Measurements from ENCODE around the gene C20orf202. TPM values are rescaled to one million over a fixed set of nuclear protein-coding genes. Genes with fewer than 3 reads are reported as not detected.

The C20orf202 gene
- total RNA-seq, 2 donors from 2014 or later: not detected

DNA sequence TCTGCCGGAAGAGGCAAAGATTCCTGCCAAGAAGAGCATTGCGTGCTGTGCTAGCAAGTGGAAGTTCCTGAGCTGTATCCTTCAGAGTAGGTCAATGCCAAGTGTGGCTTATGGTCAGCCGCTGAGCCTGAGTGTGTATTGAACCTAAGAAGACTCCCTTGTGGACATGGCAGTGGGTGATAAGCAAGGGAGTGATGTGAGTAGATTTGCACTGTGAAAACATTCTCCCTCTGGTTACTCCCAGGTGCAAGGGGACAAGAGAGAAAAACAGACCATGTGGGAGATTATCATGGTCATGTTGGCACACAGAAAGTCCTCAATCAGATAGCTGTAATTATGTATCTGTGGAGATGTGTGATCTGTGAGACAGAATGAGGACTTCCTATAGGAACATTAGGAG lies 12.4 kb upstream of the C20orf202 start:
- H3K4me3 ChIP-seq (ENCODE audit: low read length): no peak overlapping the region
- no peak overlapping the region for H3K27ac ChIP-seq (ENCODE audit: low read depth, low read length)
- peaks cover 5% of the 10 kb centered on the region for H3K4me1 ChIP-seq (ENCODE audit: control insufficient read depth, insufficient read depth, low read length)
- no peaks in the 10 kb centered on the region for H3K9me3 ChIP-seq (ENCODE audit: control insufficient read depth, low read length)
- Mint-ChIP-seq H3K36me3 (ENCODE audit: low read depth) (no peaks in the 10 kb centered on the region), H3K27ac (no peak overlapping the region), H3K27me3 (ENCODE audit: insufficient read depth) (peaks cover 34% of the 10 kb centered on the region), H3K9me3 (no peaks in the 10 kb centered on the region), H3K4me1 (no peaks in the 10 kb centered on the region), H3K4me3 (no peak overlapping the region)
- peaks cover 28% of the 10 kb centered on the region for H3K27me3 ChIP-seq (ENCODE audit: control insufficient read depth, insufficient read depth, low read length, poor library complexity, severe bottlenecking)
- TF ChIP-seq CTCF (conservative IDR thresholded peaks at IDR 0.05): no peak
- no peaks in the 10 kb centered on the region for H3K36me3 ChIP-seq (ENCODE audit: control insufficient read depth, insufficient read depth, low read length)
- 85 to 94% methylated on average over 2 to 3 of the region's 3 CpGs for WGBS, 2 experiments (ENCODE audit: insufficient coverage in 1 of 2, insufficient read length in 1 of 2)
- DNase-seq: no peak
- H3K9ac ChIP-seq (ENCODE audit: extremely low read depth, low read length, poor library complexity, severe bottlenecking): no peak overlapping the region

DNA sequence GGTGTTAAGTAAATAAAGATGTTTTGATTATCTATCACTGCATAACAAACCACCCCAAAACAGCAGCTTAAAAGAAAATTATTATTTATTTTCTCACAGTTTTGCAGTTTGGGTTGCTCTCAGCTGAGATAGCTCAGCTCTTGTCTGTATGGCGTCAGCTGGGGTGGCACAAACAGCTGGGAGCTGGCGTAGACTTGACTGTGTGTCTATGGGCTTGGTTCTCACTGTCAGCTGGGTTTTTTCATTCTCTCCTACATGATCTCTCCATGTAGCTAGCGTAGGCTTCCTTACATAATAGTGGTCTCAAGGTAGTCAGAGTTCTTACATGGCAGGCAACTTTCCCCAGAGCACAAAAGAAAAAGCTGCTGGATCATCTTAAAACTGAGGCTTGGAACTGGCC lies 12.0 kb upstream of the C20orf202 start:
- DNase-seq: no peak
- Mint-ChIP-seq H3K36me3 (ENCODE audit: low read depth) (no peaks in the 10 kb centered on the region), H3K4me1 (no peaks in the 10 kb centered on the region), H3K27ac (no peak overlapping the region), H3K9me3 (no peaks in the 10 kb centered on the region), H3K27me3 (ENCODE audit: insufficient read depth) (peaks cover 34% of the 10 kb centered on the region), H3K4me3 (no peak overlapping the region)
- 88 to 92% methylated on average over 1 to 3 of the region's 3 CpGs for WGBS, 2 experiments (ENCODE audit: insufficient coverage in 1 of 2, insufficient read length in 1 of 2)
- no peak overlapping the region for H3K4me3 ChIP-seq (ENCODE audit: low read length)
- no peak overlapping the region for H3K9ac ChIP-seq (ENCODE audit: extremely low read depth, low read length, poor library complexity, severe bottlenecking)
- no peaks in the 10 kb centered on the region for H3K36me3 ChIP-seq (ENCODE audit: control insufficient read depth, insufficient read depth, low read length)
- no peaks in the 10 kb centered on the region for H3K9me3 ChIP-seq (ENCODE audit: control insufficient read depth, low read length)
- no peak for TF ChIP-seq CTCF (conservative IDR thresholded peaks at IDR 0.05)
- no peak overlapping the region for H3K27ac ChIP-seq (ENCODE audit: low read depth, low read length)
- peaks cover 5% of the 10 kb centered on the region for H3K4me1 ChIP-seq (ENCODE audit: control insufficient read depth, insufficient read depth, low read length)
- H3K27me3 ChIP-seq (ENCODE audit: control insufficient read depth, insufficient read depth, low read length, poor library complexity, severe bottlenecking): peaks cover 23% of the 10 kb centered on the region

GRCh38 chr20:1195226-1195625 lies 8.0 kb upstream of the C20orf202 start:
- H3K9ac ChIP-seq (ENCODE audit: extremely low read depth, low read length, poor library complexity, severe bottlenecking): no peak overlapping the region
- H3K36me3 ChIP-seq (ENCODE audit: control insufficient read depth, insufficient read depth, low read length): no peaks in the 10 kb centered on the region
- H3K9me3 Mint-ChIP-seq: no peaks in the 10 kb centered on the region
- H3K9me3 ChIP-seq (ENCODE audit: control insufficient read depth, low read length): no peaks in the 10 kb centered on the region
- no peak overlapping the region for H3K4me3 Mint-ChIP-seq
- H3K27me3 ChIP-seq (ENCODE audit: control insufficient read depth, insufficient read depth, low read length, poor library complexity, severe bottlenecking): peaks cover 20% of the 10 kb centered on the region
- WGBS, 2 experiments (ENCODE audit: insufficient coverage in 1 of 2, insufficient read length in 1 of 2): 90% methylated on average over 1 of the region's 1 CpG; no CpG with 5 or more reads in 1 of the 2 experiments
- peaks cover 42% of the 10 kb centered on the region for H3K27me3 Mint-ChIP-seq (ENCODE audit: insufficient read depth)
- no peak for DNase-seq
- no peaks in the 10 kb centered on the region for H3K4me1 Mint-ChIP-seq
- TF ChIP-seq CTCF (conservative IDR thresholded peaks at IDR 0.05): no peak
- no peaks in the 10 kb centered on the region for H3K36me3 Mint-ChIP-seq (ENCODE audit: low read depth)
- H3K4me3 ChIP-seq (ENCODE audit: low read length): no peak overlapping the region
- H3K4me1 ChIP-seq (ENCODE audit: control insufficient read depth, insufficient read depth, low read length): no peaks in the 10 kb centered on the region
- H3K27ac ChIP-seq (ENCODE audit: low read depth, low read length): no peak overlapping the region
- no peak overlapping the region for H3K27ac Mint-ChIP-seq

Measured in endodermal cell (in vitro differentiated cells).